GM12865 (cell line): ENCODE results near the gene GNA12.

Experiments
- DNase-seq: peaks from one replicate; pipeline ENCODE4 v3.0.0; 2010; ENCODE audit warnings: low read depth
- H3K4me3 ChIP-seq: 2 replicates; pipeline ENCODE4 v1.5.1; 2011; ENCODE audit warnings: mild to moderate bottlenecking, low read depth, low read length, control low read depth
- CTCF ChIP-seq: IDR thresholded peaks from 2 replicates; pipeline ENCODE4 v1.5.1; 2011; ENCODE audit warnings: low read length, control low read depth, low read depth, inconsistent platforms; ENCODE audit not compliant: insufficient read depth; ENCODE audit errors: missing control alignments

The GNA12 gene

GRCh38 chr7:2722591-2722990 lies 121.5 kb downstream of the GNA12 start:
- no peak overlapping the region for H3K4me3 ChIP-seq
- no peak for DNase-seq
- no peak for TF ChIP-seq CTCF

- DNase-seq, result no peak
- TF ChIP-seq CTCF, result no peak
- no peak overlapping the region for H3K4me3 ChIP-seq
Observed at GRCh38 chr7:2721842-2722241, 122.3 kb downstream of the GNA12 start.

- H3K4me3 ChIP-seq, result no peak overlapping the region
- TF ChIP-seq CTCF, result no peak
- DNase-seq, result no peak
Observed at GRCh38 chr7:2720024-2720423, 124.1 kb downstream of the GNA12 start.

- no peak overlapping the region for H3K4me3 ChIP-seq
- peak; percentile 64 for TF ChIP-seq CTCF
- DNase-seq, result peak; percentile 55
Observed at GRCh38 chr7:2719007-2719406, 125.1 kb downstream of the GNA12 start.

GRCh38 chr7:2718296-2718965 lies 125.7 kb downstream of the GNA12 start:
- no peak for TF ChIP-seq CTCF
- DNase-seq, result no peak
- no peak overlapping the region for H3K4me3 ChIP-seq

GRCh38 chr7:2717293-2718261 lies 126.5 kb downstream of the GNA12 start:
- DNase-seq, result no peak
- TF ChIP-seq CTCF, result no peak
- H3K4me3 ChIP-seq, result no peak overlapping the region
